Neural cell (in vitro differentiated cells): ENCODE results near the gene SPINK2. TPM values are rescaled to one million over a fixed set of nuclear protein-coding genes. Genes with fewer than 3 reads are reported as not detected.

Source experiments
- H2AFZ ChIP-seq: fragments of 200-600, 300-800 bp; sonication (generic), shearing (Covaris generic); 2 replicates; pipeline ENCODE4 v1.6.0; 2014; ENCODE audit warnings: low read depth, mild to moderate bottlenecking, antibody characterized with exemption, low read length, moderate library complexity
- H3F3A ChIP-seq: fragments of 200-600 bp; shearing (Covaris generic); 2 replicates; pipeline ENCODE4 v1.6.1; 2016; ENCODE audit warnings: mild to moderate bottlenecking, moderate library complexity, mixed read lengths, antibody characterized with exemption, low read length; ENCODE audit not compliant: insufficient read depth, poor library complexity, severe bottlenecking
- H3K27ac ChIP-seq: fragments of 200-600, 300-800 bp; sonication (generic), shearing (Covaris generic); 2 replicates; pipeline ENCODE4 v1.5.1; 2014; ENCODE audit warnings: mild to moderate bottlenecking, low read length, moderate library complexity
- H3K27me3 ChIP-seq: fragments of 300-800, 200-600 bp; sonication (generic), shearing (Covaris generic); 2 replicates; pipeline ENCODE4 v1.6.0; 2014; ENCODE audit warnings: mild to moderate bottlenecking, low read depth, low read length, moderate library complexity; ENCODE audit not compliant: insufficient read depth
- H3K36me3 ChIP-seq: fragments of 300-800, 200-600 bp; sonication (generic), shearing (Covaris generic); 2 replicates; pipeline ENCODE4 v1.5.1; 2014; ENCODE audit warnings: mild to moderate bottlenecking, antibody characterized with exemption, low read length, moderate library complexity; ENCODE audit not compliant: insufficient read depth
- H3K4me2 ChIP-seq: fragments of 300-800, 200-600 bp; sonication (generic), shearing (Covaris generic); 2 replicates; pipeline ENCODE4 v1.6.0; 2014; ENCODE audit warnings: mild to moderate bottlenecking, low read length
- H3K4me3 ChIP-seq: fragments of 300-800, 200-600 bp; sonication (generic), shearing (Covaris generic); 2 replicates; pipeline ENCODE4 v1.5.1; 2014; ENCODE audit warnings: mild to moderate bottlenecking, low read length, moderate library complexity
- H3K79me2 ChIP-seq: fragments of 200-600 bp; shearing (Covaris generic); replicated peaks from 2 replicates; pipeline ENCODE4 v1.6.0; 2014; ENCODE audit warnings: mild to moderate bottlenecking, low read length, moderate library complexity; ENCODE audit not compliant: insufficient read depth
- H3K9ac ChIP-seq: fragments of 300-800, 200-600 bp; sonication (generic), shearing (Covaris generic); 2 replicates; pipeline ENCODE4 v1.6.1; 2016; ENCODE audit warnings: mild to moderate bottlenecking, low read length, mixed read lengths
- H3K9me2 ChIP-seq: fragments of 200-600 bp; shearing (Covaris generic); 2 replicates; pipeline ENCODE4 v1.6.1; 2016; ENCODE audit warnings: mild to moderate bottlenecking, low read length, mixed read lengths; ENCODE audit not compliant: insufficient read depth
- H3K9me3 ChIP-seq: fragments of 200-600, 300-800 bp; sonication (generic), shearing (Covaris generic); 2 replicates; pipeline ENCODE4 v1.6.1; 2016; ENCODE audit warnings: mild to moderate bottlenecking, mixed run types, low read length, moderate library complexity, mixed read lengths
- H4K20me1 ChIP-seq: fragments of 200-600 bp; shearing (Covaris generic); 2 replicates; pipeline ENCODE4 v1.6.1; 2016; ENCODE audit warnings: mild to moderate bottlenecking, mixed run types; ENCODE audit not compliant: insufficient read depth
- CTCF ChIP-seq: fragments of 450-650 bp; IDR thresholded peaks from 2 replicates; pipeline ENCODE4 v1.5.1; 2014; ENCODE audit warnings: antibody characterized with exemption, mild to moderate bottlenecking, moderate library complexity; ENCODE audit not compliant: poor library complexity, severe bottlenecking
- EP300 ChIP-seq: fragments of 450-650 bp; conservative IDR thresholded peaks from 2 replicates; pipeline ENCODE4 v1.6.1; 2014; ENCODE audit warnings: antibody characterized with exemption, mild to moderate bottlenecking, moderate library complexity; ENCODE audit not compliant: poor library complexity, severe bottlenecking
- EZH2 ChIP-seq: fragments of 200-600, 300-800 bp; shearing (Covaris generic), sonication (generic); IDR thresholded peaks from 2 replicates; pipeline ENCODE4 v1.6.1; 2014; ENCODE audit warnings: antibody characterized with exemption, low read length, borderline replicate concordance, mild to moderate bottlenecking; ENCODE audit not compliant: insufficient read depth, poor library complexity, severe bottlenecking
- MXI1 ChIP-seq: fragments of 450-650 bp; conservative IDR thresholded peaks from 2 replicates; pipeline ENCODE4 v1.6.1; 2014; ENCODE audit warnings: antibody characterized with exemption, mild to moderate bottlenecking; ENCODE audit not compliant: poor library complexity, severe bottlenecking
- POLR2AphosphoS5 ChIP-seq: IDR thresholded peaks from 2 replicates; pipeline ENCODE4 v1.6.1; 2012
- RAD21 ChIP-seq: fragments of 450-650 bp; conservative IDR thresholded peaks from 2 replicates; pipeline ENCODE4 v1.6.1; 2014; ENCODE audit warnings: antibody characterized with exemption, mild to moderate bottlenecking, moderate library complexity
- SMC3 ChIP-seq: fragments of 450-650 bp; conservative IDR thresholded peaks from 2 replicates; pipeline ENCODE4 v1.6.1; 2014; ENCODE audit warnings: antibody characterized with exemption, mild to moderate bottlenecking, moderate library complexity; ENCODE audit not compliant: poor library complexity
- TAF1 ChIP-seq: IDR thresholded peaks from 2 replicates; pipeline ENCODE4 v1.6.1; 2012; ENCODE audit warnings: low read depth
- polyA plus RNA-seq: library from polyadenylated mRNA; depleted of rRNA; stranded (reverse); fragments of >200 nt; gene quantifications from 2 replicates; pipeline ENCODE4 v1.2.3, GENCODE V29; 2014
- TF ChIP-seq, protein P1 (sequence below): IDR thresholded peaks from 2 replicates; pipeline ENCODE4 v1.6.1; 2012; ENCODE audit warnings: borderline replicate concordance

SPINK2 gene
- polyA plus RNA-seq, 1 donor from 2014 or later: 1.4 TPM

GRCh38 chr4:56773346-56773745, 48.2 kb downstream of the SPINK2 start:
- H3K4me2 ChIP-seq: no peak overlapping the region
- no peak for TF ChIP-seq EZH2
- no peak for TF ChIP-seq RAD21
- TF ChIP-seq EP300: no peak
- TF ChIP-seq CTCF: no peak
- no peak for TF ChIP-seq MXI1
- no peak for TF ChIP-seq TAF1
- TF ChIP-seq, protein P1, sequence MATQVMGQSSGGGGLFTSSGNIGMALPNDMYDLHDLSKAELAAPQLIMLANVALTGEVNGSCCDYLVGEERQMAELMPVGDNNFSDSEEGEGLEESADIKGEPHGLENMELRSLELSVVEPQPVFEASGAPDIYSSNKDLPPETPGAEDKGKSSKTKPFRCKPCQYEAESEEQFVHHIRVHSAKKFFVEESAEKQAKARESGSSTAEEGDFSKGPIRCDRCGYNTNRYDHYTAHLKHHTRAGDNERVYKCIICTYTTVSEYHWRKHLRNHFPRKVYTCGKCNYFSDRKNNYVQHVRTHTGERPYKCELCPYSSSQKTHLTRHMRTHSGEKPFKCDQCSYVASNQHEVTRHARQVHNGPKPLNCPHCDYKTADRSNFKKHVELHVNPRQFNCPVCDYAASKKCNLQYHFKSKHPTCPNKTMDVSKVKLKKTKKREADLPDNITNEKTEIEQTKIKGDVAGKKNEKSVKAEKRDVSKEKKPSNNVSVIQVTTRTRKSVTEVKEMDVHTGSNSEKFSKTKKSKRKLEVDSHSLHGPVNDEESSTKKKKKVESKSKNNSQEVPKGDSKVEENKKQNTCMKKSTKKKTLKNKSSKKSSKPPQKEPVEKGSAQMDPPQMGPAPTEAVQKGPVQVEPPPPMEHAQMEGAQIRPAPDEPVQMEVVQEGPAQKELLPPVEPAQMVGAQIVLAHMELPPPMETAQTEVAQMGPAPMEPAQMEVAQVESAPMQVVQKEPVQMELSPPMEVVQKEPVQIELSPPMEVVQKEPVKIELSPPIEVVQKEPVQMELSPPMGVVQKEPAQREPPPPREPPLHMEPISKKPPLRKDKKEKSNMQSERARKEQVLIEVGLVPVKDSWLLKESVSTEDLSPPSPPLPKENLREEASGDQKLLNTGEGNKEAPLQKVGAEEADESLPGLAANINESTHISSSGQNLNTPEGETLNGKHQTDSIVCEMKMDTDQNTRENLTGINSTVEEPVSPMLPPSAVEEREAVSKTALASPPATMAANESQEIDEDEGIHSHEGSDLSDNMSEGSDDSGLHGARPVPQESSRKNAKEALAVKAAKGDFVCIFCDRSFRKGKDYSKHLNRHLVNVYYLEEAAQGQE: no peak
- TF ChIP-seq POLR2AphosphoS5: no peak

GRCh38 chr4:56772134-56772533, 49.4 kb downstream of the SPINK2 start:
- no peak overlapping the region for H3K9ac ChIP-seq
- H3K27ac ChIP-seq: no peak overlapping the region
- H3K36me3 ChIP-seq: no peaks in the 10 kb centered on the region
- H4K20me1 ChIP-seq: no peaks in the 10 kb centered on the region
- H2AFZ ChIP-seq: no peak overlapping the region
- no peak overlapping the region for H3K4me2 ChIP-seq
- H3F3A ChIP-seq: no peaks in the 10 kb centered on the region
- H3K79me2 ChIP-seq: no peaks in the 10 kb centered on the region
- no peaks in the 10 kb centered on the region for H3K9me3 ChIP-seq
- H3K27me3 ChIP-seq: no peaks in the 10 kb centered on the region
- no peak overlapping the region for H3K4me3 ChIP-seq
- TF ChIP-seq TAF1: no peak
- TF ChIP-seq CTCF: no peak
- TF ChIP-seq EP300: no peak
- no peak for TF ChIP-seq RAD21
- TF ChIP-seq POLR2AphosphoS5: no peak
- TF ChIP-seq MXI1: no peak
- no peak for TF ChIP-seq EZH2
- TF ChIP-seq, protein P1: no peak
- TF ChIP-seq SMC3: no peak
- no peaks in the 10 kb centered on the region for H3K9me2 ChIP-seq

More at GRCh38 chr4:56773346-56773745, 48.2 kb downstream of the SPINK2 start:
- Histone ChIP-seq H3F3A (no peaks in the 10 kb centered on the region), H3K4me3 (no peak overlapping the region), H3K27ac (no peak overlapping the region), H3K9me2 (no peaks in the 10 kb centered on the region), H3K9me3 (no peaks in the 10 kb centered on the region), H2AFZ (no peak overlapping the region), H3K79me2 (no peaks in the 10 kb centered on the region), H3K9ac (no peak overlapping the region), H3K36me3 (no peaks in the 10 kb centered on the region), H4K20me1 (no peaks in the 10 kb centered on the region), H3K27me3 (no peaks in the 10 kb centered on the region)
